Retina (tissue), 1 donor: Measurements from ENCODE around the gene SHE.

Experiments used
- DNase-seq: peaks from one replicate; pipeline ENCODE4 v3.0.0-alpha.2; 2016

Gene SHE

GRCh38 chr1:154476791-154477190 lies 25.4 kb downstream of the SHE start:
- no peak for DNase-seq

- DNase-seq = no peak
Measured at GRCh38 chr1:154474802-154475201, 27.4 kb downstream of the SHE start.

DNA sequence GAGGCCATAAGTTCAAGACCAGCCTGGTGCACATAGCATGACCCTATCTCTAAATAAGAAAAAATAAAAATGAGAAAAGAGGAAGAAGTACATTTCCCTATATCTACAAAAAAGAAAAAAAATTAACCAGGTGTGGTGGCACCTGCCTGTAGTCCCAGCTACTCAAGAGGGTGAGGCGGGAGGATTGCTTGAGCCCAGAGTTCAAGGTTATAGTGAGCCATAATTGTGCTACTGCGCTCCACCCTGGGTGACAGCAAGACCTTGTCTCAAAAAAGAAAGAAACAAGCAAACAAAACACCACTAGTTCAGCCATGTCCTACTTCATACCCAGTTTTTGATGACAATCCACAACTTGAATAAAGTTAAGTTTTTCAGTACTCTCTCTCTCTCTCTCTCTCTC lies 30.9 kb downstream of the SHE start:
- no peak for DNase-seq

DNA sequence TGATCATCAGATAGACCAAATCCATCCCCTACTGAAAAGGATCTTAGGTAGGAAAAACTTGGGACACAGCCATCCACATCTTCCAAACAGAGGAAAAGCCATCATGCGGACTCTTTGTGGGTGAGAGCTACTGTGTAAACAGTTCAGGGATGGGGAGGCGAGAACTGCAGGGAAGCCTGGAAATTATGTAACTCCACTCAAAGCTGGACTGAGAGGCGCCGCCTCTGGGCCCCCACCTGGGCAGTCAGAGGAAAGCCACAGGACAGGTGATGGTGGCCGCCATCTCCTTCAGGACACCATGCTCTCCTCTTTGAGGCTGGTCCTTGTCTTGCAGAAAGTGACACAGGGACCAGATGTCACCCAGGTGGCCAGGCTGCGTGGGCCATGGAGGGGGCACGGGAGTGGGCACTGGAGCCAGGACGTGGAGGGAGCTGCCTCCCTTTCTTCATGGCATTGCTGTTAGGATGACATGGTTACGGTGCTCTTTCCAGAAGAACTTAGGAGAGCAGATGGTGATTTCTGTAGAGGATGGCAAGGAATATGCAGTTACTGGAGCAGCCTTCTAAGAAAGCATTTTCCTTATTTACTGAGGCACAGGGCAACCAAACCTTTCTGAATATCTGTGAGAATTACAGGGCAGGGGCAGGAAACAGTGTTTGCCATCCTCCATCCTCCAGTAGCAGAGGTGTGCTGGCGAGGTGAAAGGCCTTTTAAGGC lies 32.2 kb downstream of the SHE start:
- no peak for DNase-seq

GRCh38 chr1:154468535-154469250 lies 33.5 kb downstream of the SHE start:
- DNase-seq = no peak

- DNase-seq = no peak
Measured at GRCh38 chr1:154467434-154468102, 34.6 kb downstream of the SHE start.

GRCh38 chr1:154466921-154467417 lies 35.2 kb downstream of the SHE start:
- DNase-seq = no peak

GRCh38 chr1:154466206-154466605 lies 36.0 kb downstream of the SHE start:
- no peak for DNase-seq

- DNase-seq = no peak
Measured at GRCh38 chr1:154465621-154466195, 36.5 kb downstream of the SHE start.

DNA sequence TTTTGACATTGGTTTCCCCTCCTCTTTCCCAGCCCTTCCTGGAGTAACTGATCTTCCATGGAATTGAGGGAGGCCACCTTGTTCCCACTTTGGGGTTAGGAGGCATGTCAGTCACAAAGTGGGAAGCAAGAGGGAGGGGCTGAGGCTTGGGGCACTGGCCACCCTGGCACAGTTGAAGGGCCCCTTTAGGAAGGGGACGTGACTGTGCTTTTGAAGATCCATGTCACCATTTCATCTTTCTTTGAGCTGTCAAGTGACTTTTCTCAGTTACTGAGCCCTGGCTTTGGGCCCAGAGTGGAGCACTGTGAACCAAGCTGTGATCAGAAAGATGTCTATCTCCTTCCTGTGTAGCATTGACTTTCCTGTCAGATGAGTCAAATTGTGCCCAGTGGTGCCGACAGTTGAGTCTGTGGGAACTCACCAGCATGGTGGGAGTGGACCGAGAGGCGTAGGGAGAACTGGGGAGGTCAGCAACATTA lies 38.7 kb downstream of the SHE start:
- no peak for DNase-seq

GRCh38 chr1:154460695-154461260 lies 41.4 kb downstream of the SHE start:
- DNase-seq = no peak

DNA sequence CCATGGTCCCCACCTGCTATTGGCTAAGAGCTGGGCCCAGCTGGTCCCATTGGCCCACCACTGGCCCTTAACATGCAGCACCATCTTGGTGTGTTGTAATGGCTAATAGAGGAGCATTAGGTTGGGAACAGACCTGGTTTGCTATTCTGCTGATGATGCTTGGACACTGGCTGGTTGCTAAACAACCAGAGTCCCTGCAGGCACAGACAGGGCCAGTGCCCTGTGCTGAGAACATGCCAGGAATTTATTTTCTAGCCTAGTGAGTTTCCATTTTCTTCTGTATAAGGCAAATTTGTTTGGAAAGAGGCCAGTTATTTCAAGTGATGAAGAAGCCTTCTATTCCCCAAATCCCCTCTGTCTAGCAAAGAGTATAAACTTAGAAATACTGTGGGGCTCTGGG lies 43.1 kb downstream of the SHE start:
- no peak for DNase-seq

- DNase-seq = no peak
Measured at GRCh38 chr1:154456631-154457030, 45.6 kb downstream of the SHE start.

DNA sequence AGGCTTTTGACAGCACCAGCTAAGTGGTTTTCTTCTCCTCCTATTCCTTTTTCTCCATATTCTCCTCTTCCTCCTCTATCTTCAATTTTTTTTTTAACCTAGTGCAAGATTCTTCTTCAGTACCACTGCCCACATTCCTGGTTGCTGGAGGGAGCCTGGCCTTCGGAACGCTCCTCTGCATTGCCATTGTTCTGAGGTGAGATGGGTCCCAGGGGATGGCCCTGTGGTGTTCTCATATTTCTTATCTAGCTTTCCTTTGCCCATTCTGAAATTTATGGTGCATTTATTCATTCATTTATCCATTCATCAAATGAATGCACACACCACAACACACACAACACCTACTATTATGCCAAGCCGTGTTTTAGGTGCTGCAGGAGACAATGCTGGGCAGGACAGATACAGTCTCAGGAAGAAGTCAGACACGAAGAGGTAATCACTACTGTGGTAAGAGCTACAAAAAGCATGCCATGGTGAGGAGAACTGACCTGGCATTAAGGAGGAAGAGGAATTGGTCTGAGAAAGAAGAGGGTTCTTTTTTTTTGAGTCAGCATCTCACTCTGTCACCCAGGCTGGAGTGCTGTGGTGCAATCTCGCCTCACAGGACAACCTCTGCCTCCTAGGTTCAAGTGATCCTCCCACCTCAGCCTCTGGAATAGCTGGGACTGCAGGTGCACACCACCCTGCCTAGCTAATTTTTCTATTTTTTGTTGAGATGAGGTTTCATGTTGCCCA lies 47.7 kb downstream of the SHE start:
- DNase-seq = no peak

DNA sequence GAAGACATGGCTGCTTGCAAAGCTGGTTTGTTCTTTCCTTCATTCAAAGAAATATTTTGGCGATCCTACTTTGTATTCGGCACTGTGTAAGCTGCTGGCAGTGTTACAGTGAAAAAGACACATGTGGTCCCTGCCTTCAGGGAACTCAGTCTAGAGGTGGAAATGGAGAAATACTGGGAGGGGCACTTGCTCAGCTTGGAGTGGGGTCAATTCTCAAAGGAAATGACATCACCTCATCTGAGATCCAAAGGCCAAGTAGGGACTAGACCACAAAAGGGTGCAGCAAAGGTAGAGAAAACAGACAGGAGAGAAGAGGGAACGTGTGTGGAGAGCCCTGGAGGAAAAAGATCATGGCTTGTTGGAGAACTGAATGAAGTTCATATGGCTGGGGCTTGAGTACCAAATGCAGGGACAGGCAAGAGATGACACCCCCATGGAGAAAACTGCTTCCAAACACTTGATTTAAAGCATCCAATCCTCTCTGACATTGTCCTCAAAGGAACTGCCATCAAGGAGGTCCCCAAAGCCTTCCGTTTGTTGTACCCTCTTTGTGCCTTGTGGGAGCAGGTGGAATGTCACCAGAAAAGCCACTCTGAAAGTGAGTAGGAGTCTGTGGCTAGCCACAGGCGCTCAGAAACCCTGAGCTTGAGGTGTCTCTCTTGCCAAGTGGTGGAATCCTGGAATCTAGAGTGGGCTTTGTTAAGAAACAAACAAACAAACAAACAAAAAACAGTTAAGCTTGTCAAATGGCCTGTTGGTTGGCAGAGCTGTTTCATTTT lies 48.4 kb downstream of the SHE start:
- DNase-seq = no peak

- no peak for DNase-seq
Measured at GRCh38 chr1:154453161-154453560, 49.1 kb downstream of the SHE start.

DNA sequence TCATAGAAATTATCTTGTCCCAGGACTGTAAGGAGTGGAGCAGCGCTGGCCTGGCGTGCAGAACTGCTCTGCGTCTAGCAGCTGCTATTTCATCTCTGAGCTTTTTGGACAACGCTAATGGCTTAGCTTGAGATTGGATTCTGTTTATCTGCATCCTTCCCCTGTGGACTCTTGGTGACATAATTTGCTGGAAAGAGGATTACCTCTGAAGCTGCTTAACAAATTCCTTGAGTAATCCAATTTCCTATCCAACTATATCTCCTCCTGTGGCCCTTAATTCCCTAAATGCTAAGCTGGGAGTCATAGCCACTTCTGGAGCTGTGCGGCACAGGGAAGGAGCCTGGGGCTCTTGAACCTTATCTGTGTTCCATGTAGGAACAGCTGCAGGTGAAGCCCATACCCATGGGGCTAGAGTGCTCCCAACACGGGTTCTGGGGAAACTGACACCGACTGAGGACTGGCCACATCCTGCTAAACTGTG lies 53.8 kb downstream of the SHE start:
- no peak for DNase-seq

GRCh38 chr1:154446789-154447188 lies 55.4 kb downstream of the SHE start:
- no peak for DNase-seq

- no peak for DNase-seq
Measured at GRCh38 chr1:154446292-154446691, 55.9 kb downstream of the SHE start.

- no peak for DNase-seq
Measured at GRCh38 chr1:154445040-154445472, 57.2 kb downstream of the SHE start.
